Renal cortical epithelial cell (primary cell): ENCODE data around the gene APOBEC3G. TPM values are rescaled to one million over a fixed set of nuclear protein-coding genes. Genes with fewer than 3 reads are reported as not detected.
A peak's percentile ranks its signal among the peaks of the same experiment; 100 is the strongest.

Experiments used
- DNase-seq: peaks from one replicate; pipeline ENCODE4 v3.0.0-alpha.2; 2011; ENCODE audit warnings: low read depth
- total RNA-seq: library from RNA; depleted of rRNA; stranded (reverse); fragments of >200 nt; gene quantifications from 2 replicates; pipeline ENCODE4 v1.2.3, GENCODE V29; 2014

APOBEC3G gene
- total RNA-seq, 1 donor from 2014 or later, result 4.0 TPM

- DNase-seq, result no peak
Observed at GRCh38 chr22:39091126-39092081, 14.3 kb downstream of the APOBEC3G start.

DNA sequence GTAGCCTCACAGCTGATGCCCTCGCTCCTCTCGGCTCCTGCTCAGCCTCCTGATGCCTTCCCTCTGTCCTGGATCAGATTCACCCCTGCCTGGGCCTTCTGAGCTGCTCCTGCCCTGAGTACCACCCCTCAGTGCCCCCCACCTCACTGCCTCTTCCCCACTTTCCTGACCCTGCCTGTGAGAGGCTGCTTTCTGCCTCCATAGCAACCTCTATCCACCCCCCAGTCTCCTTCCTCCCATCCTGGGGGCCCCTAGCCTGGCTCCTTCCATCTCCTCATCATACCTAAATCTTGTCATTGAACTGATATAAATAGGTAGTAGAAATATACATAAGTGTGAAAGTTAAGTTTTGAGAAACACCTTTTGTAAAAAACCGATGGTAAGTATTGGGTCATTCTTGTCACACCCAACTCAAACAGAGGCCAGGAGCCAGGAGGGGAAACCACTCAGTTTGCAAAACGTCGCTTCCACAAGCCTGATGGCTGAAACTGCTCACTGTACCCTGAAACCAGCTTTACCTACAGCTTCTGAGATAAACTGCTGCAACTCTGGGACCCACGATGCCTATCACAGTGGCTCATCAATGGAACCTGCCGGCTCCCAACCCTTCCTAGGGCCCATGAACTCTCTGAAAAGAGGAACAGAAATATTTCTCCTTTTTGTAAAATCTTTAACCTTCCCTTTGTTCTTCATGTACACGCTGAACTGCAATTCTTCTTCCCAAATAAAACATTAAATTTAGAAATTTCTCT is 15.2 kb downstream of the APOBEC3G start:
- no peak for DNase-seq

GRCh38 chr22:39094717-39095389 is 17.8 kb downstream of the APOBEC3G start:
- DNase-seq, result no peak

DNA sequence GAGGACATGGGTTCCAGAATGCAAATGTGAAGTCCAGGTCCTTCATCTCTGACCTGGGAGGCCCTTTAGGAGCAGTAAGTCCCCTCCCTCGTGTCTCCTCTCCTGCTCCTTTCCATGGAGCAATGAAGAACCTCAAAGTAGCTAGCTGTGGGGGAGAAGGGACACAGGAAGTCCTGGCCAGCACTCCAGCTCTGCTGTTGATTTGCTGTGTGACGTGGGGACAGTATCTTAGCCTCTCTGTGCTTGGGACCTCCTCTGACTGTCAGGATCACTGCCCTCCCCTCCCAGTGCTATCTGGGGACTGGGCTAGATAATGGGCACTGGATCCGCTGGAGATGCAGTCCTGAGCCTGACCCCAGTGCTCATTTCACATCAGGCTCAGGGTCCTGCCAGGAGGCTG is 18.9 kb downstream of the APOBEC3G start:
- DNase-seq, result no peak

DNA sequence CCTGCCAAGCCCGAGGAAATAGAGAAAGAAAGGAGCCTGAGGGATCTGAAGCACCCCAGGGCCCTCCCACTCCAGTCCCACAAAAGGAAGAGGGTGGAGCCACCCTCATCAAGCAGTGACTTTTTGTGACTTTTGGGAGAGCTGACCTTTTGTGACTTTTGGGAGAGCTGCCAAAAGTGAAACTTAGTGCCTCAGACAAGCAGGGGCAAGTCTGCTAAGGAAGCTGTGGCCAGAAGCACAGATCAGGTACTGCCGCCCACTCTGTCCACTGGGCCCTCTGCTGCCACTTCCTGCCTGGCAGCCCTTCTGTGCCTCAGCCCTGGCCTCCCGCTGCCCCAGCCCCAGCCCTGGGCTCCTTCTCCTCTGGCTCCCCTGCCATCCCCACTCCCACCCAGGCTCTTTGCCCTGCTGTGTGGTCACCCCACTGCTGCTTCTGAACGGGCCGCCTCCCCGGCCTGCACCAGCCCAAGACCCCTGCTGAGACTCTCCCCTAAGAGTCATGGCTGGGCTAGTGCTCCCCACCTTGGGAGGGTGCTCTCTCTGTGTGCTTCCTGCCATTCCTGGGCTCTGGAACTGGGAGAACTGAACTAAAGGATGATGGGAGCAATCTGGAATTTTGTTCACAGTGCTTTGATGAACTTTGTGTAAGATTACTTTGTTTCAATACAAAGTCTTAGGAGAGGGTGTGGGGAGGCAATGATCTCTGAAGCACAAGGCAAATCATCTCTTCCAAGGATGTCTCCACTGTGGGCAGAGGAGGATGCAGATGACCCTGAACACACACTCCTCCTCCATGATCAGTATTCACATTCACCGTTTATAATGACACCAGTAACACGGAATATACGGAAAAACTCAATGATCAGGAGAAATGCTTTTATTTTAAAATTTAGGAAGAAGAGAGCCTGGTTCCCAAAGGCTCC is 20.3 kb downstream of the APOBEC3G start, which contains the start of gene APOBEC3H:
APOBEC3H (plus strand) TSS at position 147 of the 923 bp plus-strand sequence. CDS start 3,035 bp downstream, outside the sequence.
- DNase-seq, result peak; percentile 9

DNA sequence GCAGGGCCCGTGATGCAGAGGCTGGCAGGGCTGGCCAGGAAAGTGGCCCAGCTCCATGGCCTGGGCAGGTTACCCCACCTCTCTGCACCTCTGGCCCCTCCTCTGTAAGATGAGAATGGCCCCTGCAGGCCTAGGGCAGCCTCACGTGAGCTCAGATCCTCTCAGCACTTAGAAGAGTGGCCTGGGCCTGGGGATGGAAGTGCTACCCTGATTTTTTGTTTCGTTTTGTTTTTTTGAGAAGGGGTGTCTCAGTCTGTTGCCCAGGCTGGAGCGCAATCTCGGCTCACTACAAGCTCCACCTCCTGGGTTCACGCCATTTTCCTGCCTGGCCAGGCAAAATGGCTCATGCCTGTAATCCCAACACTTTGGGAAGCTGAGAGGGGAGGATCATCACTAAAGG is 21.0 kb downstream of the APOBEC3G start:
- no peak for DNase-seq

- DNase-seq, result no peak
Observed at GRCh38 chr22:39098576-39098975, 21.5 kb downstream of the APOBEC3G start.

- DNase-seq, result no peak
Observed at GRCh38 chr22:39101226-39101625, 24.2 kb downstream of the APOBEC3G start.

DNA sequence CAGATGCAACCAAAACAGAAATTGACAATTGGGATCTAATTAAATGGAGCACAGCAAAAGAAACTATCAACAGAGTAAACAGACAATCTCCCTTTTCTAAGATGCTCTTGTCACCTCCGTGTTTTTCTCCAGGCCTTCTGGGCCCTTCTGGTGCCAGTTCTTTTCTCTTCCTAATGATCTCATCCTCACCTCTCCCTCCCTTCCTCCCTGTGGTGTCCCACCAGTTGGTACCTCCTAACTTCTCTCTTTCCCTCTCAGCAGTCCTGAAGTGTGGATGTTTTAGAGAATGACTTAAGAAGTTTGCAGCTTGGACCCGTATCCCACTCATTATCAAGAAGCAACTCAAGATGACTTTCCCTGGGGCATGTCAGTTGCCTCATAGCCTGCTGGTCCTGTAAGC is 26.4 kb downstream of the APOBEC3G start:
- no peak for DNase-seq

DNA sequence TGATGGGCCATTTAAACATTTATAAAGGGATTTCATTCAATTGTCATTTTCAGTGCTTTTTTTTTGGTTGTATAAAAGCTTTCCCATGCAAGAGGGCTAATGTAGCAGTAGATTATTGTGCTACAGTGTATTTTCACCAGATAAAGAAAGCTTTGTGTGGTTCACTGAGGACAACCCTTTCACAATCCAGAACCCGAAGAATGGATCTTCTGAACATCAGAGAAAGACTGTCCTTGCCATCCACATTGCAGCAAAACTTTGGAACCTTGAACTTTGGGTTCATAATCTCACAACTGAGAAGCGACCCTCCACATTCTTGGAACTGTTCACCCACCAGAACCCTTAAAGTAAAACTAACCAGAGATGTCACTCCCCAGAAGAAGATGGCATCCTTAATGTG is 29.3 kb downstream of the APOBEC3G start:
- no peak for DNase-seq

- DNase-seq, result no peak
Observed at GRCh38 chr22:39108487-39108886, 31.4 kb downstream of the APOBEC3G start.

- DNase-seq, result no peak
Observed at GRCh38 chr22:39109361-39109760, 32.3 kb downstream of the APOBEC3G start.

- DNase-seq, result peak; percentile 43
Observed at GRCh38 chr22:39110631-39111561, 33.8 kb downstream of the APOBEC3G start.

GRCh38 chr22:39114112-39114511 is 37.0 kb downstream of the APOBEC3G start:
- DNase-seq, result no peak

GRCh38 chr22:39115570-39115969 is 38.5 kb downstream of the APOBEC3G start:
- no peak for DNase-seq

DNA sequence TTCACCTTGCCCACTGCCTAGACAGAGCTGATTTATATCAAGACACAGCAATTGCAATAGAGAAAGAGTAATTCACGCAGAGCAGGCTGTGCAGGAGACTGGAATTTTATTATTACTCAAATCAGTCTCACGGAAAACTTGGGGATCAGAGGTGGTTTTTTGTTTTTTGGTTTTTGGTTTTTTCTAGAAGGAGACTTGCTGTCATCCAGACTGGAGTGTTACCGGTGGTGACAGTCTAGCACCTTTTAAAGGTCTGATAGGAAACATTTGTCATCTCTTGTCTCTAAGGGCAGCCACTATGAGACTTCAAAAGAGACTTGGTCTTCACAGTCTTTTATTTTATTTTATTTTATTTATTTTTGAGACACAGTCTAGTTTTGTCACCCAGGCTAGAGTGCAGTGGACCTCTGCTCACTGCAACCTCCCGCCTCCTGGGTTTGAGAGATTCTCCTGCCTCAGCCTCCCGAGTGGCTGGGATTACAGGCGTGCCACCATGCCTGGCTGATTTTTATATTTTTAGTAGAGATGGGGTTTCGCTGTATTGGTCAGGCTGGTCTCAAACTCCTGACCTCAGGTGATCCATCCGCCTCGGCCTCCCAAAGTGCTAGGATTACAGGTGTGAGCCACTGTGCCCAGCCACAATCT is 39.0 kb downstream of the APOBEC3G start:
- DNase-seq, result no peak

DNA sequence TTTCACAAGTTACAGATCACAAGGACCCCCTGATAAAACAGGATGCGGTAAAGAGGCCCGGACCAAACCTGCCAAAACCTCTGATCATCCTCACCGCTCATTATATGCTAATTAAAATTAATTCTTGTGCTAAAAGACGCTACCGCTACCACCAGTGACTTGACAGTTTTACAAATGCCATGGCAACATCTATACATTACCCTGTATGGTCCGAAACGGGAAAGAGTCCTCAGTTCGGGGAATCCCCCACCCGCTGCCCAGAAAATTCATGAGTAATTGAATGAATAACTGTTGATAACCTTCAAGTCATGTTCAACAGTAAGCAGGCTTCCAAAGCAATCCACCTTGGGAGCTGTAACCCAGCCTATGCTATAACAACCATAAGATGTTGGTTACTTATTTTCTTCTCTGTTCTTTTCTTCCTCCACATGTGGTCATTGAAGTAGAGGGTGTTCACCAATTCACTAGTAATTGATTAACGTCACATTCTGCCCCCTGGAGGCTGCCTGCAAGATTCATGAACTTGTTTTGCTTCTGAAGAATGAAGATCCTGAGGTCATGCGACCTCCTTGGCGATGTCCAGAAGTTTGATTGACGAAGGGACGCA is 40.6 kb downstream of the APOBEC3G start:
- peak; percentile 72 for DNase-seq

DNA sequence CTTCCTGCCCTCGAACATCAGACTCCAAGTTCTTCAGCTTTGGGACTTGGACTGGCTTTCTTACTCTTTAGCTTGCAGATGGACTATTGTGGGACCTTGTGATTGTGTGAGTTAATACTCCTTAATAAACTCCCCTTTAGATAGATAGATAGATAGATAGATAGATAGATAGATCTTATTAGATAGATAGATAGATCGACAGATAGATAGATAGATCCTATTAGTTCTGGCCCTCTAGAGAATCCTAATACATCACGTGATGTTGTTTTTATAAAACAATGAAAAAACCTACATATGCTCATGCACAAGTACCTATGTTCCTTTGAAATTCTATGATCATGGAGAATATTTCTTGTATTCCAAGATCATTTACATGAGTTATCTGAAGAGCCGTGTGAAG is 43.9 kb downstream of the APOBEC3G start:
- no peak for DNase-seq
